Cardiac fibroblast (primary cell): ENCODE measurements around the gene TMIGD3.
"Not testable (repeated sequence)": the region's sequence is repeated elsewhere in the genome, so short reads cannot be mapped to it uniquely, and the experiment has no call there.

Source experiments
- DNase-seq, 2 donors: peaks; one replicate each; pipeline versions ENCODE4 v3.0.0 to v3.0.0-alpha.2; 2010; ENCODE audit warnings: low read depth in 2 of 2
- H3K4me3 ChIP-seq, 2 donors: replicated peaks in 1 of 2; 1 replicate in 1 of 2; 2 replicates in 1 of 2; pipeline ENCODE4 v1.5.1; 2011; ENCODE audit warnings: low read depth in 2 of 2, low read length in 2 of 2, mild to moderate bottlenecking in 2 of 2, moderate library complexity in 1 of 2
- TF ChIP-seq, protein P1 (sequence below): IDR thresholded peaks from one replicate; pipeline ENCODE4 v1.5.1; 2011; ENCODE audit warnings: low read depth, mild to moderate bottlenecking, low read length, inconsistent platforms

TMIGD3 gene

DNA sequence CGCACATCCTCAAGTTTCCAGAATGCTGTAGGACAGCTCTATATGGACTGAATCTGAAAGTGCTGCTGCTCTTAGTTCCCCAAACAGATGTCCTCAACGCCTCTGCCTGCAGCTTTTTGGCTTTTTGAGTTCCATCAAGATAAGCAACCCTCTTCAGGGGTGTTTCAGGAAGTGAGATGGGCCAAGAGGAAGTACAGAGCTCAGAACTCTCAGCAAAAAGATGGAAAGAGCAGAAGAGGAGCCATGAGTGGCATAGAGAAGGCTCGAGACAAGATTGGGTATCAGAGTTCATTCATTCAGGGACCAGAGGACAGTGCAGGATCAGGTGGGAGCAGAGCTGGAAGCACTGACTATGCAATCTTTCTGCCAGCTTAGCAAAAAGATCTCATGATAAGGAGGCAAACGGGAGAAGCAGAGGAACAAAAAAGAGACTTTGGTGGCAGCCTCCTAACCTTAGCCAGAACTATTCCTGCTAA lies at the start of gene TMIGD3, which contains the start of gene ADORA3:
TSS of gene TMIGD3 (minus strand) at position 49 of the 476 bp plus-strand sequence. CDS start 279 bp downstream, outside the sequence.
TSS of gene ADORA3 (minus strand) at position 49 of the 476 bp plus-strand sequence. CDS start 279 bp downstream, outside the sequence.
- DNase-seq = no peak
- no peak within 1 kb of the TSS for H3K4me3 ChIP-seq
- TF ChIP-seq, protein P1, sequence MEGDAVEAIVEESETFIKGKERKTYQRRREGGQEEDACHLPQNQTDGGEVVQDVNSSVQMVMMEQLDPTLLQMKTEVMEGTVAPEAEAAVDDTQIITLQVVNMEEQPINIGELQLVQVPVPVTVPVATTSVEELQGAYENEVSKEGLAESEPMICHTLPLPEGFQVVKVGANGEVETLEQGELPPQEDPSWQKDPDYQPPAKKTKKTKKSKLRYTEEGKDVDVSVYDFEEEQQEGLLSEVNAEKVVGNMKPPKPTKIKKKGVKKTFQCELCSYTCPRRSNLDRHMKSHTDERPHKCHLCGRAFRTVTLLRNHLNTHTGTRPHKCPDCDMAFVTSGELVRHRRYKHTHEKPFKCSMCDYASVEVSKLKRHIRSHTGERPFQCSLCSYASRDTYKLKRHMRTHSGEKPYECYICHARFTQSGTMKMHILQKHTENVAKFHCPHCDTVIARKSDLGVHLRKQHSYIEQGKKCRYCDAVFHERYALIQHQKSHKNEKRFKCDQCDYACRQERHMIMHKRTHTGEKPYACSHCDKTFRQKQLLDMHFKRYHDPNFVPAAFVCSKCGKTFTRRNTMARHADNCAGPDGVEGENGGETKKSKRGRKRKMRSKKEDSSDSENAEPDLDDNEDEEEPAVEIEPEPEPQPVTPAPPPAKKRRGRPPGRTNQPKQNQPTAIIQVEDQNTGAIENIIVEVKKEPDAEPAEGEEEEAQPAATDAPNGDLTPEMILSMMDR = no peak

DNA sequence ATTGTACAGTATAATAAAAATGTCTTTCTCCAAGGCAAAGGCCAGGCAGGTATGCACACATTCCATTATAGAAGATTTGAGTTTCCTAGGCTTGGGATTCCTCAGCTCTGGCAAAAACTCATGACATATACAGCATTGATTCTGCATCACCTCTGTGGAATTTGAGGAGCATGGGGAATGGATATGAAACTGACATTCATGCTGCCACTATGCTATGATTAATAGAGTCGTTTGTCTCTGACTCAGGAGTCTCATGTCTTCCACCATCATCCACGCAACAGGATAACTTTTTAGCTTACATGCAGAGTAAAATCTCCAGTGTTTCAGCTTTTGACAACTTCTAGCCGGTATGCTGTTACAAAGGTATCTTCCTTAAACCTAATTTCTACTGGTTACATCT lies 49.8 kb upstream of the TMIGD3 start:
- TF ChIP-seq, protein P1 = no peak
- no peak overlapping the region for H3K4me3 ChIP-seq
- peak; percentile 16 to 88 for DNase-seq

DNA sequence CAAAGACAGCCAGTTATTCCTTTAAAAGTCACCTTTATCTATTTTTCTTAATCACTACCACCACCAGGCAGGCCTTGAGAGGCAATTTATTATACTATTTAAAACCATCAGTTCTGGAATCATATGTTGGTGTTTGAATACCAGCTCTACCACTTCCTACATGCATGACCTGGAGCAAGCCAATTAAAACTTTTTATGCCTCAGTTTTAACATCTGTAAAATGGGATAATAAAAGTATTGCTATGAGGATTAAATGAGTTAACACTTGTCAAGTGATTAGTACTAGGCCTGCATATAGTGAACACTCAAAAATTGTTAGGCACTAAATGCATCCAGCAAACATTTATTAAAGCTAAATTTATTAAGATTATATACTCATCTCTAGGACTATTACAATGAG lies 49.2 kb upstream of the TMIGD3 start:
- TF ChIP-seq, protein P1 = no peak
- DNase-seq = no peak
- no peak overlapping the region for H3K4me3 ChIP-seq

DNA sequence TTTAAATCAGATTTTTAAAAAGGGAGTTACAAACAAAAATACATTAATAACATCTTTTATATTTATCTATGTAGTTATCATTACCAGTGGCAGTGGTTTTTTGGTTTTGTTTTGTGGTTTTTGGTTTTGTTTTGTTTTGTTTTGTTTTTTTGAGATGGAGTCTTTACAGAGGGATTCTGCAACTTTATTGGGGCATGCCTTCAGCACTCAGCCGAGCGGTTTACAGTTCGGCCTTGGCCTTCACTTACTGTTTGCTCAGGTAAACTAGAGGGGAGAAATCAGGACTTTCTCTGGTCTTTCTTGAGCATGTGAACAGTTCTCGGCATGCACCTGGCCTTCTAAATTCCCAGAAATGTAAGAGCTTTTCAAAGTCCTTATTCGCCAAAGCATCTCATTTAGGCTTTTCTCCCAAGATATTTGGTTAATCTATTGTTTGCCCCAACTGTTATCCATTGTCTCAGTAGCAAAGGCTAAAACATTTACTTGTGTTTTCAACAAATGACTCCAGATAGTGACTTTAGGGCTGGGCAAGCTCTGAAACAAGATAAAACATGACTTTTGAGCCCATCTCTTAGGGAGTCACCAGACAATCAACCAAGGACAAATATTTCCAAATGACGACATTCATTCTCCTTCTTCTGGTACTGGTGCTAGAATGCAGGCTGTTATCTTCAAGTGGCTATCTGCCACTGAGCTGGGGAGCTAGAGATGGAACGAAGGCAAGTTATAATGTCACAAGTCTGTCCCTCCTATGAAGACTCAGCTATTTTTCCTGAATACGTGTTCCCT lies 48.4 kb upstream of the TMIGD3 start:
- TF ChIP-seq, protein P1 = no peak
- no peak for DNase-seq
- H3K4me3 ChIP-seq = no peak overlapping the region

DNA sequence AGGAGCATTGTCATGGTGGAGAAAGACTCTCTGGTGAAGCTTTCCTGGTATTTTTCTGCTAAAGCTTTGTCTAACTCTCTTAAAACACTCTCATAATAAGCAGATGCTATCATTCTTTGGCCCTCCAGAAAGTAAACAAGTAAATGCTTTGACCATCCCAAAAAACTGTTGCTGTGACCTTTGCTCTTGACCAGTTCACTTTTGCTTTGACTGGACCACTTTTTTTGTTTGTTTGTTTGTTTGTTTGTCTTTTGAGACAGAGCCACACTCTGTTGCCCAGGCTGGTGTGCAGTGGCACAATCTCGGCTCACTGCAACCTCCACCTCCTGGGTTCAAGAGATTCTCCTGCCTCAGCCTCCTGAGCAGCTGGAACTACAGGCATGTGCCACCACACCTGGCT lies 44.4 kb upstream of the TMIGD3 start:
- H3K4me3 ChIP-seq, DNase-seq: not testable (repeated sequence)

DNA sequence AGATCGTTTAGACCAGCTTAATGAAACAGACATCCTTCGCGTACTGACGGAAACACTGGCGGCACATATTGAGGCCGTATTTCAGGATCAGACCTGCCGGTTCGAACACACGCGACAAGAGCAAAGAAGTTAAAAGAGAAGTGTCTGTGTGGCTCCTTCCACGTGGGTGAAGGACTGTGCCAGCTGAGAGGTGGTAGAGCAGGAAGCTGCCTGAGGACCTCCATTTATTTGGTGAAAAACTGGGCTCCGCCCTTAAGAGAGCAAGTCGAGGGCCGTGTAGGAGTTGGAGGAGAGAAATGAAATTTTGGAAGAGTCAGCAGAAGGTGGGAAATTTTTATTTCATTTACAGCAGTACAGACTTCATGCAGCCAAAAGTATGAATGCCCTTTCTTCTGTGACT lies 38.8 kb upstream of the TMIGD3 start:
- TF ChIP-seq, protein P1 = no peak
- no peak for DNase-seq
- no peak overlapping the region for H3K4me3 ChIP-seq

DNA sequence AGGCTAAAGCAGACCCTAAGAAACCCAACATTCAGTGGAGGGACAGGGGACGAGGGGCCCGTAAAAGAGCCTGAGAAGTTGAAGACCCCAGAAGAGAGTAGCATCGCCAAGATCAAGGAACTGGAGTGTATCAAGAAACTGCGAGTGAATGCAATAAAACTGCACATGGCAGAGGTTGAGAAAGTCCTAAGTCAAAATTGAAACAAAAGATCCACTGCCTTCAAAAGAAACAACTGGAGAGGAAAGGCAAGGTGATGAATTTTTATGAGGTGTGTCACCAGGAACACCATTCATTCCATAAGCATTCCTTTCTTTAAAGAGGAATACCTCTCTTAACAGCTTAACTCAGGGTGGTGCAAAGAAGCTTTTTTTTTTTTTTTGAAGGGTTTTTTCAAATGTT lies 38.3 kb upstream of the TMIGD3 start:
- no peak overlapping the region for H3K4me3 ChIP-seq
- TF ChIP-seq, protein P1 = no peak
- peak in 1 of 2 donors; percentile 76 for DNase-seq
